Fibroblast of lung (primary cell): ENCODE results near the gene HNRNPA0. TPM values are rescaled to one million over a fixed set of nuclear protein-coding genes. Genes with fewer than 3 reads are reported as not detected.

Experiments used
- DNase-seq, 2 donors: peaks; one replicate each; pipeline versions ENCODE4 v3.0.0 to v3.0.0-alpha.2; 2010; ENCODE audit warnings: low read depth in 2 of 2
- H2AFZ ChIP-seq: 2 replicates; pipeline ENCODE4 v1.5.1; 2012; ENCODE audit warnings: low read length, control low read depth, inconsistent platforms
- H3K27ac ChIP-seq: 2 replicates; pipeline ENCODE4 v1.5.1; 2011; ENCODE audit warnings: low read length, control low read depth; ENCODE audit not compliant: insufficient read depth
- H3K27me3 ChIP-seq: 2 replicates; pipeline ENCODE4 v1.5.1; 2011; ENCODE audit warnings: mild to moderate bottlenecking, low read length; ENCODE audit not compliant: control insufficient read depth, insufficient read depth
- H3K36me3 ChIP-seq: 2 replicates; pipeline ENCODE4 v1.5.1; 2011; ENCODE audit warnings: low read length; ENCODE audit not compliant: control insufficient read depth, insufficient read depth
- H3K4me1 ChIP-seq: 2 replicates; pipeline ENCODE4 v1.5.1; 2011; ENCODE audit warnings: low read length; ENCODE audit not compliant: control insufficient read depth, insufficient read depth; ENCODE audit errors: extremely low read depth
- H3K4me2 ChIP-seq: 2 replicates; pipeline ENCODE4 v1.5.1; 2011; ENCODE audit warnings: low read length, control low read depth; ENCODE audit not compliant: insufficient read depth; ENCODE audit errors: extremely low read depth
- H3K4me3 ChIP-seq, 4 experiments: fragments of 200-600 bp in 1 of 4; sonication (generic) in 1 of 4; replicated peaks in 1 of 4; 2 replicates each; pipeline ENCODE4 v1.5.1; 2011 to 2016; ENCODE audit warnings: low read length in 4 of 4, low read depth in 3 of 4, mild to moderate bottlenecking in 3 of 4, control low read depth in 2 of 4, inconsistent platforms in 1 of 4, mixed read lengths in 1 of 4; ENCODE audit not compliant: insufficient read depth in 1 of 4; ENCODE audit errors: control extremely low read depth in 1 of 4
- H3K79me2 ChIP-seq: 2 replicates; pipeline ENCODE4 v1.5.1; 2012; ENCODE audit warnings: mild to moderate bottlenecking, low read length, inconsistent platforms; ENCODE audit not compliant: control insufficient read depth, insufficient read depth
- H3K9ac ChIP-seq: 2 replicates; pipeline ENCODE4 v1.5.1; 2011; ENCODE audit warnings: mild to moderate bottlenecking, low read length, control low read depth; ENCODE audit not compliant: insufficient read depth
- H3K9me3 ChIP-seq: 2 replicates; pipeline ENCODE4 v1.5.1; 2012; ENCODE audit warnings: low read depth, low read length; ENCODE audit not compliant: control insufficient read depth, insufficient read depth
- H4K20me1 ChIP-seq: 2 replicates; pipeline ENCODE4 v1.5.1; 2011; ENCODE audit warnings: low read length; ENCODE audit not compliant: control insufficient read depth, insufficient read depth; ENCODE audit errors: extremely low read depth
- CTCF ChIP-seq, 2 donors: IDR thresholded peaks in 1 of 2; conservative IDR thresholded peaks in 1 of 2; 1 replicate in 1 of 2; 2 replicates in 1 of 2; pipeline ENCODE4 v1.5.1; 2011 to 2012; ENCODE audit warnings: low read length in 2 of 2, control low read depth in 1 of 2, inconsistent platforms in 1 of 2, low read depth in 1 of 2, mild to moderate bottlenecking in 1 of 2
- EZH2 ChIP-seq: IDR thresholded peaks from 2 replicates; pipeline ENCODE4 v1.5.1; 2012; ENCODE audit warnings: low read length, control low read depth, mild to moderate bottlenecking; ENCODE audit errors: missing control alignments
- polyA plus RNA-seq, 2 donors: library from polyadenylated mRNA; depleted of rRNA in 1 of 2; stranded (reverse) in 1 of 2; unstranded in 1 of 2; fragments of >200 nt; gene quantifications; 2 replicates each; pipeline ENCODE4 v1.2.1, GENCODE V29; 2011 to 2012; ENCODE audit warnings: missing spikeins in 1 of 2
- total RNA-seq: library from RNA; depleted of rRNA; stranded (reverse); fragments of >200 nt; gene quantifications from 2 replicates; pipeline ENCODE4 v1.2.1, GENCODE V29; 2014

The HNRNPA0 gene
- total and polyA plus RNA-seq, 2 donors (not counting 1 experiment from before 2014, with no cell fraction given), result 9.4 to 11.6 TPM

- Histone ChIP-seq H2AFZ (no peak overlapping the region), H3K27me3 (no peaks in the 10 kb centered on the region), H3K4me2 (no peak overlapping the region), H3K9me3 (no peaks in the 10 kb centered on the region), H3K79me2 (no peaks in the 10 kb centered on the region), H4K20me1 (no peaks in the 10 kb centered on the region), H3K27ac (no peak overlapping the region), H3K4me1 (no peaks in the 10 kb centered on the region), H3K36me3 (no peaks in the 10 kb centered on the region), H3K9ac (no peak overlapping the region), H3K4me3 (no peak overlapping the region)
- TF ChIP-seq CTCF (conservative IDR thresholded peaks at IDR 0.05 in 1 of 2, IDR thresholded peaks at IDR 0.05 in 1 of 2; ENCODE audit: low read depth in 1 of 2, low read length in 2 of 2) (no peak), EZH2 (no peak)
- no peak for DNase-seq
Observed at GRCh38 chr5:137715456-137715855, 38.7 kb downstream of the HNRNPA0 start.

- H3K4me1 ChIP-seq, result no peaks in the 10 kb centered on the region
- H3K79me2 ChIP-seq, result no peaks in the 10 kb centered on the region
- no peaks in the 10 kb centered on the region for H3K27me3 ChIP-seq
- no peak overlapping the region for H3K4me3 ChIP-seq
- H4K20me1 ChIP-seq, result no peaks in the 10 kb centered on the region
- no peak overlapping the region for H3K27ac ChIP-seq
- no peak overlapping the region for H2AFZ ChIP-seq
- H3K9me3 ChIP-seq, result no peaks in the 10 kb centered on the region
- no peaks in the 10 kb centered on the region for H3K36me3 ChIP-seq
- no peak overlapping the region for H3K4me2 ChIP-seq
- no peak for TF ChIP-seq CTCF (conservative IDR thresholded peaks at IDR 0.05 in 1 of 2, IDR thresholded peaks at IDR 0.05 in 1 of 2; ENCODE audit: low read depth in 1 of 2, low read length in 2 of 2)
- TF ChIP-seq EZH2, result no peak
- no peak for DNase-seq
- H3K9ac ChIP-seq, result no peak overlapping the region
Observed at GRCh38 chr5:137714946-137715345, 39.2 kb downstream of the HNRNPA0 start.

GRCh38 chr5:137714494-137714893, 39.7 kb downstream of the HNRNPA0 start:
- no peaks in the 10 kb centered on the region for H4K20me1 ChIP-seq
- H3K79me2 ChIP-seq, result no peaks in the 10 kb centered on the region
- no peak overlapping the region for H3K4me3 ChIP-seq
- no peak overlapping the region for H2AFZ ChIP-seq
- no peak for DNase-seq
- no peak overlapping the region for H3K4me2 ChIP-seq
- no peaks in the 10 kb centered on the region for H3K36me3 ChIP-seq
- no peaks in the 10 kb centered on the region for H3K9me3 ChIP-seq
- H3K4me1 ChIP-seq, result no peaks in the 10 kb centered on the region
- no peaks in the 10 kb centered on the region for H3K27me3 ChIP-seq
- H3K9ac ChIP-seq, result no peak overlapping the region
- TF ChIP-seq CTCF (conservative IDR thresholded peaks at IDR 0.05 in 1 of 2, IDR thresholded peaks at IDR 0.05 in 1 of 2; ENCODE audit: low read depth in 1 of 2, low read length in 2 of 2) (no peak), EZH2 (no peak)
- H3K27ac ChIP-seq, result no peak overlapping the region
